ENCODE measurements around the gene GPX4.

Gene GPX4

GRCh38 chr19:1118999-1119398 lies 15.2 kb downstream of the GPX4 start:
- Histone ChIP-seq H3F3A (ENCODE audit: insufficient read depth, low read length) (no peaks in the 10 kb centered on the region), H3K9me3 (ENCODE audit: low read length) (no peaks in the 10 kb centered on the region), H3K27me3 (ENCODE audit: insufficient read depth, low read length) (no peaks in the 10 kb centered on the region), H3K9ac (ENCODE audit: low read length) (no peak overlapping the region), H3K9me2 (ENCODE audit: low read depth, low read length) (no peaks in the 10 kb centered on the region), H4K20me1 (ENCODE audit: insufficient read depth, low read length) (no peaks in the 10 kb centered on the region), H2AFZ (ENCODE audit: low read length) (no peak overlapping the region), H3K4me3 (ENCODE audit: low read depth, low read length, poor library complexity, severe bottlenecking) (no peak overlapping the region), H3K27ac (ENCODE audit: low read depth, low read length, poor library complexity, severe bottlenecking) (no peak overlapping the region), H3K36me3 (ENCODE audit: insufficient read depth, low read length) (peaks cover 44% of the 10 kb centered on the region), H3K4me1 (ENCODE audit: insufficient read depth, low read length, severe bottlenecking) (no peaks in the 10 kb centered on the region), H3K4me2 (ENCODE audit: low read length) (no peak overlapping the region), H3K79me2 (ENCODE audit: insufficient read depth, low read length) (no peaks in the 10 kb centered on the region)
- TF ChIP-seq EZH2 (IDR thresholded peaks at IDR 0.05; ENCODE audit: borderline replicate concordance, low read length) (no peak), CTCF (IDR thresholded peaks at IDR 0.05; ENCODE audit: low read length) (no peak)

GRCh38 chr19:1119475-1120217 lies 15.9 kb downstream of the GPX4 start:
- Histone ChIP-seq H3K4me2 (ENCODE audit: low read length) (no peak overlapping the region), H3K9ac (ENCODE audit: low read length) (no peak overlapping the region), H3K9me2 (ENCODE audit: low read depth, low read length) (no peaks in the 10 kb centered on the region), H3K27me3 (ENCODE audit: insufficient read depth, low read length) (no peaks in the 10 kb centered on the region), H3K9me3 (ENCODE audit: low read length) (no peaks in the 10 kb centered on the region), H3K36me3 (ENCODE audit: insufficient read depth, low read length) (peaks cover 45% of the 10 kb centered on the region), H2AFZ (ENCODE audit: low read length) (no peak overlapping the region), H3K27ac (ENCODE audit: low read depth, low read length, poor library complexity, severe bottlenecking) (no peak overlapping the region), H3K79me2 (ENCODE audit: insufficient read depth, low read length) (no peaks in the 10 kb centered on the region), H3K4me3 (ENCODE audit: low read depth, low read length, poor library complexity, severe bottlenecking) (no peak overlapping the region), H4K20me1 (ENCODE audit: insufficient read depth, low read length) (no peaks in the 10 kb centered on the region), H3F3A (ENCODE audit: insufficient read depth, low read length) (no peaks in the 10 kb centered on the region), H3K4me1 (ENCODE audit: insufficient read depth, low read length, severe bottlenecking) (no peaks in the 10 kb centered on the region)
- TF ChIP-seq EZH2 (IDR thresholded peaks at IDR 0.05; ENCODE audit: borderline replicate concordance, low read length) (no peak), CTCF (IDR thresholded peaks at IDR 0.05; ENCODE audit: low read length) (no peak)

GRCh38 chr19:1121395-1121794 lies 17.6 kb downstream of the GPX4 start:
- Histone ChIP-seq H3K4me2 (ENCODE audit: low read length) (no peak overlapping the region), H3K9ac (ENCODE audit: low read length) (no peak overlapping the region), H3K27ac (ENCODE audit: low read depth, low read length, poor library complexity, severe bottlenecking) (no peak overlapping the region), H3K4me1 (ENCODE audit: insufficient read depth, low read length, severe bottlenecking) (no peaks in the 10 kb centered on the region), H3K9me2 (ENCODE audit: low read depth, low read length) (no peaks in the 10 kb centered on the region), H3K36me3 (ENCODE audit: insufficient read depth, low read length) (peaks cover 39% of the 10 kb centered on the region), H4K20me1 (ENCODE audit: insufficient read depth, low read length) (no peaks in the 10 kb centered on the region), H3K4me3 (ENCODE audit: low read depth, low read length, poor library complexity, severe bottlenecking) (no peak overlapping the region), H2AFZ (ENCODE audit: low read length) (no peak overlapping the region), H3K79me2 (ENCODE audit: insufficient read depth, low read length) (no peaks in the 10 kb centered on the region), H3F3A (ENCODE audit: insufficient read depth, low read length) (no peaks in the 10 kb centered on the region), H3K27me3 (ENCODE audit: insufficient read depth, low read length) (no peaks in the 10 kb centered on the region), H3K9me3 (ENCODE audit: low read length) (no peaks in the 10 kb centered on the region)
- no peak for TF ChIP-seq EZH2 (IDR thresholded peaks at IDR 0.05; ENCODE audit: borderline replicate concordance, low read length)
- no peak for TF ChIP-seq CTCF (IDR thresholded peaks at IDR 0.05; ENCODE audit: low read length)

All from OCI-LY1 (cell line).